Karpas-422 (cell line): ENCODE measurements around the gene HOXC10. TPM values are rescaled to one million over a fixed set of nuclear protein-coding genes. Genes with fewer than 3 reads are reported as not detected.

Source experiments
- DNase-seq: peaks from one replicate; pipeline ENCODE4 v3.0.0-alpha.2; 2015
- H2AFZ ChIP-seq: fragments of 200-600 bp; sonication (generic); 2 replicates; pipeline ENCODE4 v1.6.1; 2014; ENCODE audit warnings: antibody characterized with exemption, low read length, mixed read lengths
- H3K27ac ChIP-seq: fragments of 200-600 bp; sonication (generic); 2 replicates; pipeline ENCODE4 v1.5.1; 2014; ENCODE audit warnings: mild to moderate bottlenecking, low read length, moderate library complexity
- H3K27me3 ChIP-seq: fragments of 200-600 bp; sonication (generic); 2 replicates; pipeline ENCODE4 v1.6.1; 2014; ENCODE audit warnings: low read length, mixed read lengths
- H3K36me3 ChIP-seq: fragments of 200-600 bp; sonication (generic); 2 replicates; pipeline ENCODE4 v1.6.1; 2014; ENCODE audit warnings: low read length, mixed read lengths; ENCODE audit not compliant: insufficient read depth
- H3K4me1 ChIP-seq: fragments of 200-600 bp; sonication (generic); 2 replicates; pipeline ENCODE4 v1.6.1; 2014; ENCODE audit warnings: mild to moderate bottlenecking, low read length, mixed read lengths
- H3K4me2 ChIP-seq: fragments of 200-600 bp; sonication (generic); 2 replicates; pipeline ENCODE4 v1.6.1; 2014; ENCODE audit warnings: low read length, low read depth, mild to moderate bottlenecking; ENCODE audit not compliant: poor library complexity, severe bottlenecking
- H3K4me3 ChIP-seq: fragments of 200-600 bp; sonication (generic); 2 replicates; pipeline ENCODE4 v1.5.1; 2014; ENCODE audit warnings: mild to moderate bottlenecking, antibody characterized with exemption, low read length, mixed read lengths
- H3K79me2 ChIP-seq: fragments of 200-600 bp; sonication (generic); 2 replicates; pipeline ENCODE4 v1.6.1; 2014; ENCODE audit warnings: mild to moderate bottlenecking, low read length, mixed read lengths
- H3K9ac ChIP-seq: fragments of 200-600 bp; sonication (generic); 2 replicates; pipeline ENCODE4 v1.6.0; 2014; ENCODE audit warnings: low read length
- H3K9me2 ChIP-seq: fragments of 200-600 bp; sonication (generic), shearing (Covaris generic); replicated peaks from 2 replicates; pipeline ENCODE4 v1.6.0; 2014; ENCODE audit warnings: mild to moderate bottlenecking, low read length, moderate library complexity; ENCODE audit not compliant: insufficient read depth
- H3K9me3 ChIP-seq: fragments of 300-700, 200-600 bp; sonication (generic); 2 replicates; pipeline ENCODE4 v1.6.1; 2014; ENCODE audit warnings: low read length, mixed read lengths
- H4K20me1 ChIP-seq: fragments of 200-600 bp; sonication (generic); 2 replicates; pipeline ENCODE4 v1.6.1; 2014; ENCODE audit warnings: mild to moderate bottlenecking, antibody characterized with exemption, low read length, low read depth; ENCODE audit not compliant: insufficient read depth
- total RNA-seq: library from RNA; depleted of rRNA; stranded (reverse); fragments of >200 nt; shearing (Covaris generic); gene quantifications from 2 replicates; pipeline ENCODE4 v1.2.3, GENCODE V29; 2014; ENCODE audit warnings: low replicate concordance

HOXC10 gene
- total RNA-seq, 1 experiment from 2014 or later, result not detected

GRCh38 chr12:54016051-54016450 lies 31.1 kb downstream of the HOXC10 start:
- no peaks in the 10 kb centered on the region for H3K9me3 ChIP-seq
- H3K36me3 ChIP-seq, result no peaks in the 10 kb centered on the region
- no peak overlapping the region for H3K9ac ChIP-seq
- no peaks in the 10 kb centered on the region for H3K9me2 ChIP-seq
- H3K4me3 ChIP-seq, result no peak overlapping the region
- no peak overlapping the region for H2AFZ ChIP-seq
- no peaks in the 10 kb centered on the region for H3K79me2 ChIP-seq
- H3K4me2 ChIP-seq, result peak overlapping the region; percentile 98
- H4K20me1 ChIP-seq, result no peaks in the 10 kb centered on the region
- no peaks in the 10 kb centered on the region for H3K27me3 ChIP-seq
- peaks cover 22% of the 10 kb centered on the region for H3K4me1 ChIP-seq
- DNase-seq, result no peak
- no peak overlapping the region for H3K27ac ChIP-seq

DNA sequence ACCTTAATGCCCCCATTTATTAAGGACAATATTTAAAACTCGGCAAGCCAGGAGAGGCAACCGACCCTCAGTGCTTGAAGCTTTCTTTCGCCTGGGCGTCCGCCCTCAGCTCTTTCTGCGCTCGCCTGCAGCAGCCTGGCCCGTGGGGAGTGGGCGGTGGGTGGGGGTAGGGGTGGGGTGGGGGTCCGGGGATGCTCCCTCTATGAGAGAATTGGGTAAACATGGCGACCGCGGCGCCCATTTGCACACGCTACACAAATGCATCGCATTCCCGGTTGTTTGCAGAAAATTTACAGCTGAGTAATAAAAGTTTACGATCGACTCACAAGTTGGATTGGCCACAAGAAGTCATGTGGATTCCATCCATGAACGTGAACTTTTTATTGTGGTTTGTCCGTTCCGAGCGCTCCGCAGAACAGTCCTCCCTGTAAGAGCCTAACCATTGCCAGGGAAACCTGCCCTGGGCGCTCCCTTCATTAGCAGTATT lies 31.6 kb downstream of the HOXC10 start:
- H3K79me2 ChIP-seq, result no peaks in the 10 kb centered on the region
- no peak overlapping the region for H2AFZ ChIP-seq

GRCh38 chr12:54017027-54017788 lies 32.3 kb downstream of the HOXC10 start:
- no peaks in the 10 kb centered on the region for H3K9me3 ChIP-seq
- no peaks in the 10 kb centered on the region for H3K9me2 ChIP-seq
- no peaks in the 10 kb centered on the region for H3K36me3 ChIP-seq
- DNase-seq, result peak; percentile 70
- peak overlapping the region; percentile 68 for H3K9ac ChIP-seq
- H3K4me3 ChIP-seq, result peak overlapping the region; percentile 75
- no peaks in the 10 kb centered on the region for H3K27me3 ChIP-seq
- no peaks in the 10 kb centered on the region for H4K20me1 ChIP-seq
- H3K4me2 ChIP-seq, result peak overlapping the region; percentile 98
- peaks cover 19% of the 10 kb centered on the region for H3K4me1 ChIP-seq
- H2AFZ ChIP-seq, result peak overlapping the region; percentile 44; the same call in 1 of the 2 replicates
- no peaks in the 10 kb centered on the region for H3K79me2 ChIP-seq
- peak overlapping the region; percentile 69 for H3K27ac ChIP-seq

More for the DNA sequence above, 31.6 kb downstream of the HOXC10 start:
- Histone ChIP-seq H3K36me3 (no peaks in the 10 kb centered on the region), H3K9ac (peak overlapping the region; percentile 68), H3K27ac (no peak overlapping the region), H3K9me2 (no peaks in the 10 kb centered on the region), H3K9me3 (no peaks in the 10 kb centered on the region), H3K4me3 (peak overlapping the region; percentile 75), H4K20me1 (no peaks in the 10 kb centered on the region), H3K4me2 (peak overlapping the region; percentile 98), H3K4me1 (peaks cover 19% of the 10 kb centered on the region), H3K27me3 (no peaks in the 10 kb centered on the region)
- DNase-seq, result no peak

DNA sequence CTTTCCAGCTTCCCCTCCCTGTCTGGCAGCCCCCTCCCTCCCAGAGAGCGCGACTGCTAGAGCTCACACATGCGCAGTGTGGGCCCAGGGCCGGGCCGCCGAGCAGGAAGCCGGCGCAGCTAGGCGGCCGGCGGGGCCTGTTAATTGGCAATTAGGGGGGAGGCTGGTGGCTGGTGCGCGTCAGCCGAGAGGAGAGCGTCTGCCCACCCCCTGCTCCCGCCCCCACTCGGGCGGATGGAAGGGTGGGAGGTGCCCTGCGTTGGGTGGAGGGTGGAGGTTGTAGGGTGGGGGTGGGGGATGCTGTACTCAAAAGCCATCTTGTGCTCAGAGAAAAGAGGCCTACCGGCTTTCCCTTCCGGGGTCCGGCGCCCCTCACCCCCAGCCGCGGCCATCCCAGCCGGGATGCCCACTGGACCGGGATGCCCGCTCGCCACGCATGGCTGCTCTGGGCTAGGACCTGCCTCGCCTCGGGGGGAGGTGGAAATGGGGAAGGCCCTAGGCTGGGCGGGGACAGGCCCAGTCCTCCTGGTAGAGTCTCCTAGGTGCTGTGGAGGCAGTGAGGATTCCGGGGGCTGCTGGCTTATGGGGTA lies 33.0 kb downstream of the HOXC10 start:
- Histone ChIP-seq H3K36me3 (no peaks in the 10 kb centered on the region), H2AFZ (peak overlapping the region; percentile 90), H3K9ac (peak overlapping the region; percentile 92), H3K27me3 (no peaks in the 10 kb centered on the region), H4K20me1 (no peaks in the 10 kb centered on the region), H3K27ac (peak overlapping the region; percentile 81), H3K4me2 (peak overlapping the region; percentile 98), H3K9me2 (no peaks in the 10 kb centered on the region), H3K4me3 (peak overlapping the region; percentile 75), H3K79me2 (no peaks in the 10 kb centered on the region), H3K4me1 (peaks cover 19% of the 10 kb centered on the region), H3K9me3 (no peaks in the 10 kb centered on the region)
- peak; percentile 98 for DNase-seq

GRCh38 chr12:54018468-54018984 lies 33.6 kb downstream of the HOXC10 start:
- Histone ChIP-seq H3K4me3 (peak overlapping the region; percentile 75), H2AFZ (peak overlapping the region; percentile 90), H3K27me3 (no peaks in the 10 kb centered on the region), H4K20me1 (no peaks in the 10 kb centered on the region), H3K79me2 (no peaks in the 10 kb centered on the region), H3K4me1 (peaks cover 19% of the 10 kb centered on the region), H3K36me3 (no peaks in the 10 kb centered on the region), H3K9ac (peak overlapping the region; percentile 92), H3K9me3 (no peaks in the 10 kb centered on the region), H3K9me2 (no peaks in the 10 kb centered on the region), H3K27ac (peak overlapping the region; percentile 81), H3K4me2 (peak overlapping the region; percentile 98)
- DNase-seq, result no peak

DNA sequence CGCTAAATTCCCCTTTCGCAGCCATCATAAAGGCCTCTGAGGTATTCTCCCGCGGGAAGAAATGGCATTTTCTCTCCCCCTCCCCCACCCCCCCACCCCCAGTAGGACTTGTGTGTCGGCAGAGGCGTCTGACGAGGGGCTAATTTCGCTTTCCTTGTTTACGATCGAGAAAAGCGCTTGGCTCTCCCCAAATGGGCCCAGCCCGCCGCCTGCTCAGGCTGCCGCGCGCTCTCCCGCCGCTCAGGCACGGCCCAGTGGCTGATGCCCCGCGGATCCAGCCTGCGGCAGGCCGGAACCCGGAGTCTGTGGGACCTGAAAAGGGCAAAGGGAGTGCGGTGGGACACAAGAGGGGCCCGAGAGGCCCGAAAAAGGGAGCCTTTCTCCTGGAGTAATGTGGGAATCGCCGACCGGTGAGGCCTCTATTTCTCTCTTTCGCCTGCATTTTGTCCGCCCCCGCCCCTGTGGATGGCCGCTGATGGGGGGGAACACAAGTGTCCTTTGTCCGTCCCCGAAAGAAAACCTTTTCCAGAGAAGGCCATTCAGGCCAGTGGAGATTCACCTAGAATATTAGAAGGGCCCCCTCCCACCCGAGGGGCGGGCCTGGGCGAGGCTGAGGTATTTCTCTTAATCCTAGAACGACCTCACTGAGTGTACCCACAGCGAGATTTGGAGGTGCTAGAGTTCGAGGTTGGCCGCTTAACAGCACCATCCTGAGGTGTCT lies 34.3 kb downstream of the HOXC10 start:
- Histone ChIP-seq H2AFZ (no peak overlapping the region), H3K4me3 (no peak overlapping the region), H3K9me2 (no peaks in the 10 kb centered on the region)

DNA sequence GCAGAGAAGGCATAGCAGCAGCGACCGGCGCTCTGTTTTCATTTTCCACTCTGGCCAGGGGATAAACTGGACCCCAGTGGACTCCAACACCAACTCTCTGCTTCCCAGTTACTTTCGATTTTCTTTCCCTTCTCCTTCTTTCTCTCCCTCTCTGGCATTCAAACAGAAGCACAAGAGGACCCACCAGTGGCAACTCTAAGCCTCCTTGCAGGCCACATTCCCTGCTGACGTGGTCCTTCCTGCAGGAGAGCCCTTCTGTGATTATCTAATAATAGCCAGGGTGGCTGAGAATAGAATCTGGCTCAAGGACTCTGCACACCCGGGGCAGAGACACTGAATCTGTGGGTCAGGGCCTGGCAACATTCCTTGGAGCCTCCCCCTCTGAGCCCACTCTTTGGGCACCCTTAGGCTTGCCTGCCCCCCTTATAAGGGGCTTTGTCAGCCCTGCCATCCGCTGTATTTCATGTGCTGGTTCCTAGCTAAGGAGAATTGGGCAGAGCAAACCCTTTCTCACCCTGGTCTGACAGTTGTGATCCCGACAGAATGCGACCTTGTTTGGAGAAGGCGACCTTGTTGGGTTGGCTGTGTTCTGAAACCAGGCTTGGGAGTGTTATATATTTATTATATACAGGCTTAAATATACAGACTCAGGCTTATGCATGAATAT lies 35.1 kb downstream of the HOXC10 start:
- no peaks in the 10 kb centered on the region for H4K20me1 ChIP-seq
- DNase-seq, result no peak
- H3K9me2 ChIP-seq, result no peaks in the 10 kb centered on the region
- no peak overlapping the region for H3K4me2 ChIP-seq
- H3K27ac ChIP-seq, result no peak overlapping the region
- no peaks in the 10 kb centered on the region for H3K9me3 ChIP-seq
- H3K4me3 ChIP-seq, result no peak overlapping the region
- no peak overlapping the region for H3K9ac ChIP-seq
- peaks cover 19% of the 10 kb centered on the region for H3K4me1 ChIP-seq
- H3K79me2 ChIP-seq, result no peaks in the 10 kb centered on the region
- H2AFZ ChIP-seq, result no peak overlapping the region
- H3K27me3 ChIP-seq, result no peaks in the 10 kb centered on the region
- no peaks in the 10 kb centered on the region for H3K36me3 ChIP-seq

More for the DNA sequence above, 34.3 kb downstream of the HOXC10 start:
- no peaks in the 10 kb centered on the region for H3K36me3 ChIP-seq
- H3K4me1 ChIP-seq, result peaks cover 19% of the 10 kb centered on the region
- no peak for DNase-seq
- H3K27ac ChIP-seq, result no peak overlapping the region
- H3K9me3 ChIP-seq, result no peaks in the 10 kb centered on the region
- no peaks in the 10 kb centered on the region for H3K27me3 ChIP-seq
- no peak overlapping the region for H3K9ac ChIP-seq
- H4K20me1 ChIP-seq, result no peaks in the 10 kb centered on the region
- H3K4me2 ChIP-seq, result no peak overlapping the region
- H3K79me2 ChIP-seq, result no peaks in the 10 kb centered on the region
